ENCODE data around the gene CNTFR. TPM values are rescaled to one million over a fixed set of nuclear protein-coding genes. Genes with fewer than 3 reads are reported as not detected.
A peak's percentile ranks its signal among the peaks of the same experiment; 100 is the strongest.

The CNTFR gene
- total RNA-seq, 4 donors from 2014 or later: 19.8 to 40.9 (median 34.7) TPM

- WGBS, 2 donors: 76 to 78% methylated on average over 14 to 15 of the region's 16 CpGs
- no peak overlapping the region for H3K27ac ChIP-seq
- no peak overlapping the region for H3K4me3 ChIP-seq
- H3K36me3 ChIP-seq: peaks cover 0 to 10% (median 0%) of the 10 kb centered on the region in 3 donors
- H3K27me3 ChIP-seq: no peaks in the 10 kb centered on the region
- no peaks in the 10 kb centered on the region for H3K9me3 ChIP-seq
- no peak for DNase-seq (ENCODE audit: low spot score in 2 of 2)
- TF ChIP-seq CTCF (IDR thresholded peaks at IDR 0.05) (no peak), EP300 (IDR thresholded peaks at IDR 0.05) (no peak), POLR2A (IDR thresholded peaks at IDR 0.05) (no peak)
- peaks cover 0 to 18% (median 2%) of the 10 kb centered on the region in 4 donors for H3K4me1 ChIP-seq
Measured at GRCh38 chr9:34554211-34555001, 35.1 kb downstream of the CNTFR start.

GRCh38 chr9:34553511-34554021, 36.0 kb downstream of the CNTFR start:
- Histone ChIP-seq H3K4me1 (peaks cover 0 to 10% (median 0%) of the 10 kb centered on the region in 4 donors), H3K27ac (no peak overlapping the region), H3K9me3 (no peaks in the 10 kb centered on the region), H3K4me3 (no peak overlapping the region), H3K27me3 (no peaks in the 10 kb centered on the region), H3K36me3 (peaks cover 0 to 10% (median 0%) of the 10 kb centered on the region in 3 donors)
- DNase-seq (ENCODE audit: low spot score in 2 of 2): peak in 1 of 2 donors; percentile 3
- TF ChIP-seq CTCF (IDR thresholded peaks at IDR 0.05) (no peak), EP300 (IDR thresholded peaks at IDR 0.05) (no peak), POLR2A (IDR thresholded peaks at IDR 0.05) (no peak)
- WGBS, 2 donors: 82 to 83% methylated on average over 15 of the region's 18 CpGs

GRCh38 chr9:34552986-34553385, 36.5 kb downstream of the CNTFR start:
- Histone ChIP-seq H3K27ac (no peak overlapping the region), H3K9me3 (no peaks in the 10 kb centered on the region), H3K4me1 (peaks cover 0 to 12% (median 0%) of the 10 kb centered on the region in 4 donors), H3K4me3 (no peak overlapping the region), H3K27me3 (no peaks in the 10 kb centered on the region), H3K36me3 (peaks cover 0 to 10% (median 0%) of the 10 kb centered on the region in 3 donors)
- TF ChIP-seq EP300 (IDR thresholded peaks at IDR 0.05) (no peak), CTCF (IDR thresholded peaks at IDR 0.05) (no peak)
- 73 to 96% methylated on average over 2 of the region's 2 CpGs for WGBS, 2 donors
- no peak for DNase-seq (ENCODE audit: low spot score in 2 of 2)

- H3K27me3 ChIP-seq: peaks cover 0 to under 1% of the 10 kb centered on the region in 2 donors
- H3K4me3 ChIP-seq: no peak overlapping the region
- no peaks in the 10 kb centered on the region for H3K9me3 ChIP-seq
- 95 to 97% methylated on average over 8 to 13 of the region's 13 CpGs for WGBS, 2 donors
- peaks cover 0 to 10% (median 0%) of the 10 kb centered on the region in 3 donors for H3K36me3 ChIP-seq
- TF ChIP-seq CTCF (IDR thresholded peaks at IDR 0.05) (no peak), EP300 (IDR thresholded peaks at IDR 0.05) (no peak), POLR2A (IDR thresholded peaks at IDR 0.05) (no peak)
- H3K4me1 ChIP-seq: peaks cover 0 to 16% (median 3%) of the 10 kb centered on the region in 4 donors
- H3K27ac ChIP-seq: no peak overlapping the region
- DNase-seq (ENCODE audit: low spot score in 2 of 2): peak in 1 of 2 donors; percentile 4
Measured at GRCh38 chr9:34552606-34552981, 36.9 kb downstream of the CNTFR start.
